ENCODE measurements around the gene LRP2BP.

The LRP2BP gene

GRCh38 chr4:185390941-185391340 is 4.8 kb downstream of the LRP2BP start:
- ChIA-PET POLR2A (ENCODE audit: low non-redundant PET) (no interaction called here), CTCF (no interaction called here)
- H3K27ac ChIP-seq, result no peak overlapping the region
- TF ChIP-seq CTCF (conservative IDR thresholded peaks at IDR 0.05; ENCODE audit: low read depth), result no peak
- DNase-seq (ENCODE audit: low spot score), result no peak

DNA sequence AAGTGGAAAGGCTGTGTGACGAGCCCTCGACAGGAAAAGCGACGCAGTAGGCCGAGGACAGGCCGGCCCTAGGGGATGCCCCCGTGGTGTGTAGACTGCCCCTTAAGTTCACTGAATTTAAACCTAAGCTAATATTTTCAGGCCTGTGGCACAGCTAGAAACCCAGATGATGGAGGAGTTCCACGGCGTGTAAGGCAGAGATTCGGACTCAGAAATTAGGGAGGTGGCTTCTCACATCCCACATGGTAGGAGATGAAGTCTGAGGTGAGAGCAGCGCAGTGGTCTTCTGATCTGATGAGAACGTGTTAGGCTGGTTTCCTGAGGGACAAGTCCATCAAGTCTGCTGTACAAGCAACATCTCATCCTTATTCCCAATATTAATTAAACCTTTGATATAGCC is 7.8 kb downstream of the LRP2BP start:
- POLR2A ChIA-PET (ENCODE audit: low non-redundant PET), result no interaction called here
- CTCF ChIA-PET, result no interaction called here
- no peak for DNase-seq (ENCODE audit: low spot score)
- TF ChIP-seq CTCF (conservative IDR thresholded peaks at IDR 0.05; ENCODE audit: low read depth), result no peak
- H3K27ac ChIP-seq, result 0 out of 2 replicates have a peak overlapping the region, but pooled peaks have one; percentile 14

DNA sequence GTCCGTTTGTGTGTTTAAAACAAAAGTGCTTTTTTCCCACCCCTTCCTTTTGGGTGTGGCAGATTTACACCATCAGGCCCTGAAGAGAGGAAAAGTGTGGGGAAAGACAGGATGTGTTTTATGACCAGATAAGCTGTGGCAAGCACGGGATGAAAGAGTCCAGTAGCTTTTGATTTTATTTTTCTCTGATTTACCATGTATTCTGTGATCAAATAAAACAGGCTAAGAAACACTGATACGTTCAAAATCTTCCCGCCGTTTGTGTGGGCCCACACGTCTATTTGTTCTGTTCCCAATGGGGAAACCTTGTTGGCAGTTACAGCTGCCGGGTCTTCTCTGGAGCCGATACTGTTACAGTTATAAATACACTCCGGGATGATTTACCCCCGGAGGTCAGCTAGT is 10.8 kb downstream of the LRP2BP start:
- CTCF ChIA-PET, result no interaction called here
- peak overlapping the region; percentile 71 for H3K27ac ChIP-seq
- TF ChIP-seq CTCF (conservative IDR thresholded peaks at IDR 0.05; ENCODE audit: low read depth), result no peak
- POLR2A ChIA-PET (ENCODE audit: low non-redundant PET), result no interaction called here
- DNase-seq (ENCODE audit: low spot score), result no peak

DNA sequence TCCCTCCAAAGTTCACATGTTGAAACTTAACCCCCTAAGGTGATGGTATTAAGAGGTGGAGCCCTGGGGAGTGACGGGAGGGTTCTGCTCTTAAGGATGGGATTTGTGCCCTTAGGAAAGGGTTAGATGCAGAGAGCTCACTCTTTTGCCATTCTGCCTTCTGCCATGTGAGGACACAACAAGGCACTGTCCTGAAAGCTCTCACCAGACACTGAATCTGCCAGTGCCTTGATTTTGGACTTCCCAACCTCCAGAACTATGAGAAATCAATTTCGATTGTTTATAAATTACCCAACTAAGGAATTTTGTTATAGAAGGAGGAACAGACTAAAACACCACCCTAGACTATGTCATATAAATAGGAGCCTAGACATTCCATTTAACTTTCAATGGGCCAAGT is 11.7 kb downstream of the LRP2BP start:
- ChIA-PET CTCF (interaction anchor here (0.8 kb wide), 1 partner anchor 12 kb away, joined by 3 read pairs; the partner anchor contains the start of gene LRP2BP), POLR2A (ENCODE audit: low non-redundant PET) (no interaction called here)
- TF ChIP-seq CTCF (conservative IDR thresholded peaks at IDR 0.05; ENCODE audit: low read depth), result no peak
- no peak for DNase-seq (ENCODE audit: low spot score)
- no peak overlapping the region for H3K27ac ChIP-seq

- ChIA-PET POLR2A (ENCODE audit: low non-redundant PET) (no interaction called here), CTCF (interaction anchor here (0.8 kb wide), 1 partner anchor 13 kb away, joined by 3 read pairs; the partner anchor contains the start of gene LRP2BP)
- H3K27ac ChIP-seq, result no peak overlapping the region
- no peak for TF ChIP-seq CTCF (conservative IDR thresholded peaks at IDR 0.05; ENCODE audit: low read depth)
- peak; percentile 30 for DNase-seq (ENCODE audit: low spot score)
Measured at GRCh38 chr4:185383451-185383850, 12.3 kb downstream of the LRP2BP start.

DNA sequence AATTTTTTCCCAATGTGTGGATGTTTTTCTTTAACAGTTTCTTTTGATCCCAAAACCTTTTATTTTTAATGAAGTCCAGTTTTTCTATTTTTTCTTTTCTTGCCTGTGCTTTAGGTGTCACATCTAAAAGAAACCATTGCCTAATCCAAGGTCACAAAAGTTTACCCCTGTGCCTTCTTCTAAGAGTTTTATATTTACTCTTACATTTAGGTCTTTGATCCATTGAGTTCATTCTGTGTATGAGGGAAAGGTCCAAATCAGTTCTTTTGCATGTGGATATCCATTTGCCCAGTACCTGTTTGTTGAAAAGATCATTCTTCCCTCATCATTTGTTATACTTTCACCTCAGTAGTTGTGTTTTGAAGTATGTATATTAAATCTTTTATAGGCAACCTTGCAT is 13.0 kb downstream of the LRP2BP start:
- no peak for DNase-seq (ENCODE audit: low spot score)
- TF ChIP-seq CTCF (conservative IDR thresholded peaks at IDR 0.05; ENCODE audit: low read depth), result no peak
- POLR2A ChIA-PET (ENCODE audit: low non-redundant PET), result no interaction called here
- H3K27ac ChIP-seq, result no peak overlapping the region
- CTCF ChIA-PET, result no interaction called here

All from RWPE1 (cell line).